HepG2 (cell line): ENCODE results near the gene NDRG2. TPM values are rescaled to one million over a fixed set of nuclear protein-coding genes. Genes with fewer than 3 reads are reported as not detected.

ENCODE experiments used
- FOXP4 ChIP-seq: sonication (generic); formaldehyde crosslinking; IDR thresholded peaks from 2 replicates; pipeline ENCODE4 v1.4.0; 2020; ENCODE audit warnings: missing genetic modification reagents
- MYPOP ChIP-seq: sonication (generic); formaldehyde crosslinking; IDR thresholded peaks from 2 replicates; pipeline ENCODE4 v1.8.1; 2023; ENCODE audit warnings: mild to moderate bottlenecking, moderate library complexity, missing genetic modification reagents
- NFAT5 ChIP-seq: sonication (generic); formaldehyde crosslinking; IDR thresholded peaks from 2 replicates; pipeline ENCODE4 v1.4.0; 2020; ENCODE audit warnings: missing genetic modification reagents
- PAWR ChIP-seq: sonication (generic); formaldehyde crosslinking; IDR thresholded peaks from 2 replicates; pipeline ENCODE4 v1.4.0; 2020; ENCODE audit warnings: missing genetic modification reagents, mild to moderate bottlenecking, borderline replicate concordance
- REPIN1 ChIP-seq: sonication (generic); formaldehyde crosslinking; IDR thresholded peaks from 2 replicates; pipeline ENCODE4 v1.8.0; 2022; ENCODE audit warnings: missing genetic modification reagents, low read depth, mild to moderate bottlenecking, borderline replicate concordance
- SIX1 ChIP-seq: sonication (generic); formaldehyde crosslinking; IDR thresholded peaks from 2 replicates; pipeline ENCODE4 v1.4.0; 2020; ENCODE audit warnings: missing genetic modification reagents, borderline replicate concordance
- SRSF4 ChIP-seq: fragments of 200-400 bp; formaldehyde crosslinking; IDR thresholded peaks from one replicate; pipeline ENCODE4 v1.6.1; 2018; ENCODE audit warnings: mild to moderate bottlenecking, low read depth, low read length, moderate library complexity; ENCODE audit not compliant: poor library complexity, severe bottlenecking
- TERF1 ChIP-seq: sonication (generic); formaldehyde crosslinking; IDR thresholded peaks from 2 replicates; pipeline ENCODE4 v1.8.0; 2022; ENCODE audit warnings: mild to moderate bottlenecking, missing genetic modification reagents, moderate library complexity
- THAP11 ChIP-seq: IDR thresholded peaks from 2 replicates; pipeline ENCODE4 v1.6.1; 2016; ENCODE audit warnings: missing biosample characterization, missing genetic modification reagents
- THAP8 ChIP-seq: sonication (generic); formaldehyde crosslinking; IDR thresholded peaks from 2 replicates; pipeline ENCODE4 v1.5.1; 2020; ENCODE audit warnings: missing genetic modification reagents, mild to moderate bottlenecking, borderline replicate concordance
- TRAFD1 ChIP-seq: sonication (generic); formaldehyde crosslinking; IDR thresholded peaks from 2 replicates; pipeline ENCODE4 v1.5.1; 2020; ENCODE audit warnings: missing genetic modification reagents, mild to moderate bottlenecking, borderline replicate concordance
- ZNF251 ChIP-seq: sonication (generic); formaldehyde crosslinking; IDR thresholded peaks from 2 replicates; pipeline ENCODE4 v1.9.0; 2021; ENCODE audit warnings: mild to moderate bottlenecking, missing genetic modification reagents
- ZNF30 ChIP-seq: sonication (generic); formaldehyde crosslinking; IDR thresholded peaks from 2 replicates; pipeline ENCODE4 v1.5.0; 2020; ENCODE audit warnings: mild to moderate bottlenecking, missing genetic modification reagents
- ZNF567 ChIP-seq: sonication (generic); formaldehyde crosslinking; IDR thresholded peaks from 2 replicates; pipeline ENCODE4 v1.8.1; 2023; ENCODE audit warnings: mild to moderate bottlenecking, missing genetic modification reagents, borderline replicate concordance
- ZNF589 ChIP-seq: sonication (generic); formaldehyde crosslinking; conservative IDR thresholded peaks from 2 replicates; pipeline ENCODE4 v1.8.0; 2022; ENCODE audit warnings: mild to moderate bottlenecking, moderate library complexity, missing genetic modification reagents
- polyA plus RNA-seq, 8 experiments: library from polyadenylated mRNA; depleted of rRNA in 3 of 8; stranded (reverse) in 7 of 8; unstranded in 1 of 8; fragments of >200 nt; fragmentation: Illumina TruSeq in 4 of 8; extraction: Trizol in 4 of 8; gene quantifications; 2 replicates each; pipeline versions ENCODE4 v1.2.1 to v1.2.3, GENCODE V29; 2011 to 2016; ENCODE audit warnings: low read depth in 4 of 8, missing spikeins in 1 of 8, mixed read lengths in 1 of 8; ENCODE audit not compliant: insufficient read depth in 1 of 8
- total RNA-seq, 5 experiments: library from RNA; depleted of rRNA; stranded (reverse); fragments of >200 nt; fragmentation: Illumina TruSeq; extraction: Trizol; gene quantifications; 2 replicates each; pipeline ENCODE4 v1.2.3, GENCODE V29; 2016; ENCODE audit warnings: low read depth in 1 of 5

NDRG2 gene
- total and polyA plus RNA-seq, 2 of the 13 experiments (the other 11 are each of a cell fraction or from before 2014, with no cell fraction given): 27.2 to 189 TPM

- 0 out of 2 replicates have a peak, but pooled peaks have one; percentile 11 for TF ChIP-seq FOXP4 (CRISPR knock-in tag)
- TF ChIP-seq NFAT5: no peak
- TF ChIP-seq PAWR (CRISPR knock-in tag): no peak
- no peak for TF ChIP-seq ZNF589 (CRISPR knock-in tag)
- TF ChIP-seq TRAFD1 (CRISPR knock-in tag): no peak
- TF ChIP-seq ZNF251 (CRISPR knock-in tag): no peak
- TF ChIP-seq MYPOP (CRISPR knock-in tag): no peak; the same call in 1 of the 2 replicates
- peak; percentile 42; the same call in 1 of the 2 replicates for TF ChIP-seq THAP11 (CRISPR knock-in tag)
- TF ChIP-seq ZNF30 (CRISPR knock-in tag): no peak
- TF ChIP-seq SRSF4: no peak
- TF ChIP-seq TERF1 (CRISPR knock-in tag): no peak
- TF ChIP-seq ZNF567 (CRISPR knock-in tag): 0 out of 2 replicates have a peak, but pooled peaks have one; percentile 27
- no peak for TF ChIP-seq THAP8
- TF ChIP-seq REPIN1 (CRISPR knock-in tag): no peak
- TF ChIP-seq SIX1 (CRISPR knock-in tag): no peak
Observed at GRCh38 chr14:21068521-21069387, 43.9 kb upstream of the NDRG2 start (continued).
